HepG2 (cell line): Measurements from ENCODE around the gene TMEM62.
"Not testable (repeated sequence)": the region's sequence is repeated elsewhere in the genome, so short reads cannot be mapped to it uniquely, and the experiment has no call there.

Experiments used
- EP300 ChIP-seq, 3 experiments: sonication (generic) in 1 of 3; formaldehyde crosslinking in 1 of 3; IDR thresholded peaks; 2 replicates each; pipeline versions ENCODE4 v1.5.1 to v1.6.1; 2011 to 2020; ENCODE audit warnings: low read depth in 2 of 3, low read length in 2 of 3, borderline replicate concordance in 1 of 3, improper control_type of control experiment in 1 of 3, mild to moderate bottlenecking in 1 of 3, missing genetic modification reagents in 1 of 3, moderate library complexity in 1 of 3
- FOXA3 ChIP-seq: IDR thresholded peaks from 2 replicates; pipeline ENCODE4 v1.6.1; 2016; ENCODE audit warnings: missing genetic modification reagents, missing compliant biosample characterization
- GABPA ChIP-seq, 2 experiments: IDR thresholded peaks; 2 replicates each; pipeline ENCODE4 v1.6.1; 2011 to 2016; ENCODE audit warnings: low read depth in 2 of 2, low read length in 1 of 2, missing biosample characterization in 1 of 2, missing genetic modification characterization in 1 of 2
- HNRNPK ChIP-seq: fragments of 200-400 bp; formaldehyde crosslinking; IDR thresholded peaks from 2 replicates; pipeline ENCODE4 v1.6.1; 2018; ENCODE audit warnings: low read length, low read depth, moderate library complexity, mild to moderate bottlenecking; ENCODE audit not compliant: poor library complexity, severe bottlenecking
- MTA1 ChIP-seq: sonication (generic); formaldehyde crosslinking; IDR thresholded peaks from 2 replicates; pipeline ENCODE4 v1.4.0; 2020; ENCODE audit warnings: missing genetic modification reagents, mild to moderate bottlenecking, borderline replicate concordance
- NFIC ChIP-seq: IDR thresholded peaks from 2 replicates; pipeline ENCODE4 v1.6.1; 2012; ENCODE audit warnings: mild to moderate bottlenecking, low read length, inconsistent platforms
- SMC3 ChIP-seq: IDR thresholded peaks from 2 replicates; pipeline ENCODE4 v1.6.1; 2011; ENCODE audit warnings: low read length, improper control_type of control experiment
- ZNF83 ChIP-seq: sonication (generic); formaldehyde crosslinking; IDR thresholded peaks from 2 replicates; pipeline ENCODE4 v1.4.0; 2020; ENCODE audit warnings: missing genetic modification reagents, mild to moderate bottlenecking, borderline replicate concordance
- ZSCAN29 ChIP-seq: sonication (generic); formaldehyde crosslinking; conservative IDR thresholded peaks from 2 replicates; pipeline ENCODE4 v1.4.0; 2020; ENCODE audit warnings: mild to moderate bottlenecking, missing genetic modification reagents
- TF ChIP-seq, protein P1 (sequence below): sonication (generic); formaldehyde crosslinking; IDR thresholded peaks from 2 replicates; pipeline ENCODE4 v1.5.0; 2020; ENCODE audit warnings: mild to moderate bottlenecking, missing genetic modification reagents, moderate library complexity

DNA sequence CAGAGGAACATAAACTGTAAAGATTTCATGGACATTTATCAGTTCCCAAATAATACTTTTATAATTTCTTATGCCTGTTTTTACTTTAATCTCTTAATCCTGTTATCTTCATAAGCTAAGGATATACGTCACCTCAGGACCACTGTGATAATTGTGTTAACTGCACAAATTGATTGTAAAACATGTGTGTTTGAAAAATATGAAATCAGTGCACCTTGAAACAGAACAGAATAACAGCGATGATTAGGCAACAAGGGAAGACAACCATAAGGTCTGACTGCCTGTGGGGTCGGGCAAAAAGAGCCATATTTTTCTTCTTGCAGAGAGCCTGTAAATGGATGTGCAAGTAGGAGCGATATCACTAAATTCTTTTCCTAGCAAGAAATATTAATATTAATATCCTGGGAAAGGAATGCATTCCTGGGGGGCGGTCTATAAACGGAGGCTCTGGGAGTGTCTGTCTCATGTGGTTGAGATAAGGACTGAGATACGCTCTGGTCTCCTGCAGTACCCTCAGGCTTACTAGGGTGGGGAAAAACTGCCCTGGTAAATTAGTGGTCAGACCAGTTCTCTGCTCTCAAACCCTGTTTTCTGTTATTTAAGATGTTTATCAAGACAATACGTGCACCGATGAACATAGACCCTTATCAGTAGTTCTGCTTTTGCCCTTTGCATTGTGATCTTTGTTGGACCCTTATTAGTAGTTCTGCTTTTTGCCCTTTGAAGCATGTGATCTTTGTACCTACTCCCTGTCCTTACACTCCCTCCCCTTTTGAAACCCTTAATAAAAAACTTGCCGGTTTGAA is 5.0 kb upstream of the TMEM62 start:
- TF ChIP-seq GABPA (IDR thresholded peaks at IDR 0.05; ENCODE audit: low read depth, low read length); GABPA (CRISPR knock-in tag; IDR thresholded peaks at IDR 0.05; ENCODE audit: low read depth); SMC3; MTA1; HNRNPK; FOXA3 (CRISPR knock-in tag); NFIC; ZNF83; ZSCAN29; EP300 (CRISPR knock-in tag; IDR thresholded peaks at IDR 0.05; ENCODE audit: borderline replicate concordance): not testable (repeated sequence)
- TF ChIP-seq, protein P1, sequence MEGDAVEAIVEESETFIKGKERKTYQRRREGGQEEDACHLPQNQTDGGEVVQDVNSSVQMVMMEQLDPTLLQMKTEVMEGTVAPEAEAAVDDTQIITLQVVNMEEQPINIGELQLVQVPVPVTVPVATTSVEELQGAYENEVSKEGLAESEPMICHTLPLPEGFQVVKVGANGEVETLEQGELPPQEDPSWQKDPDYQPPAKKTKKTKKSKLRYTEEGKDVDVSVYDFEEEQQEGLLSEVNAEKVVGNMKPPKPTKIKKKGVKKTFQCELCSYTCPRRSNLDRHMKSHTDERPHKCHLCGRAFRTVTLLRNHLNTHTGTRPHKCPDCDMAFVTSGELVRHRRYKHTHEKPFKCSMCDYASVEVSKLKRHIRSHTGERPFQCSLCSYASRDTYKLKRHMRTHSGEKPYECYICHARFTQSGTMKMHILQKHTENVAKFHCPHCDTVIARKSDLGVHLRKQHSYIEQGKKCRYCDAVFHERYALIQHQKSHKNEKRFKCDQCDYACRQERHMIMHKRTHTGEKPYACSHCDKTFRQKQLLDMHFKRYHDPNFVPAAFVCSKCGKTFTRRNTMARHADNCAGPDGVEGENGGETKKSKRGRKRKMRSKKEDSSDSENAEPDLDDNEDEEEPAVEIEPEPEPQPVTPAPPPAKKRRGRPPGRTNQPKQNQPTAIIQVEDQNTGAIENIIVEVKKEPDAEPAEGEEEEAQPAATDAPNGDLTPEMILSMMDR, result not testable (repeated sequence)
- TF ChIP-seq EP300 (IDR thresholded peaks at IDR 0.05; ENCODE audit: low read depth in 2 of 2, low read length in 2 of 2), result peak in 1 of 2 experiments; percentile 24; a peak in 1 of 4 replicates
